ENCODE results near the gene ALG14. TPM values are rescaled to one million over a fixed set of nuclear protein-coding genes. Genes with fewer than 3 reads are reported as not detected.

Gene ALG14
- total RNA-seq, 2 experiments from 2014 or later, result 4.3 to 4.4 TPM

GRCh38 chr1:95084317-95085176 is 11.8 kb upstream of the ALG14 start:
- intact Hi-C loops (cut with micrococcal nuclease), result loop anchor here (1.0 kb wide), 1 partner anchor 150 kb away; the partner anchor contains the start of gene RWDD3
- POLR2A ChIA-PET, result no interaction called here
- H3K36me3 Mint-ChIP-seq, result no peaks in the 10 kb centered on the region

GRCh38 chr1:95080879-95081278 is 8.1 kb upstream of the ALG14 start:
- ChIA-PET POLR2A (no interaction called here), CTCF (interaction anchor here (1.8 kb wide), 1 partner anchor 153 kb away, joined by 10 read pairs; the partner anchor contains the start of gene RWDD3)
- Mint-ChIP-seq H3K9me3 (no peaks in the 10 kb centered on the region), H3K4me3 (no peak overlapping the region), H3K4me1 (ENCODE audit: low read depth) (no peaks in the 10 kb centered on the region), H3K27me3 (no peaks in the 10 kb centered on the region), H3K36me3 (no peaks in the 10 kb centered on the region), H3K27ac (no peak overlapping the region)
- DNase-seq, result no peak
- intact Hi-C loops (cut with micrococcal nuclease), result no loop called here

More at GRCh38 chr1:95084317-95085176, 11.8 kb upstream of the ALG14 start:
- H3K9me3 Mint-ChIP-seq, result no peaks in the 10 kb centered on the region
- peak; percentile 15 for DNase-seq
- no peak overlapping the region for H3K27ac Mint-ChIP-seq
- H3K4me3 Mint-ChIP-seq, result no peak overlapping the region
- H3K27me3 Mint-ChIP-seq, result peaks cover 6% of the 10 kb centered on the region
- no peaks in the 10 kb centered on the region for H3K4me1 Mint-ChIP-seq (ENCODE audit: low read depth)
- CTCF ChIA-PET, result interaction anchor here (0.5 to 3.5 kb wide), 14 partner anchors 9 to 231 kb away, joined by 3 to 33 read pairs (median 3); partner anchors contain the start of genes ALG14, RWDD3 and TLCD4

GRCh38 chr1:95080446-95080845 is 7.7 kb upstream of the ALG14 start:
- intact Hi-C loops (cut with micrococcal nuclease), result no loop called here
- Mint-ChIP-seq H3K9me3 (no peaks in the 10 kb centered on the region), H3K27me3 (no peaks in the 10 kb centered on the region), H3K36me3 (no peaks in the 10 kb centered on the region), H3K27ac (no peak overlapping the region), H3K4me3 (no peak overlapping the region), H3K4me1 (ENCODE audit: low read depth) (no peaks in the 10 kb centered on the region)
- no peak for DNase-seq
- CTCF ChIA-PET, result interaction anchor here (1.8 kb wide), 1 partner anchor 153 kb away, joined by 10 read pairs; the partner anchor contains the start of gene RWDD3
- POLR2A ChIA-PET, result no interaction called here

- H3K4me3 Mint-ChIP-seq, result no peak overlapping the region
- ChIA-PET CTCF (interaction anchor here (0.6 to 4.3 kb wide), 2 partner anchors 9 to 60 kb away, joined by 4 to 33 read pairs; no protein-coding TSS in a partner anchor), POLR2A (no interaction called here)
- peaks cover 2% of the 10 kb centered on the region for H3K36me3 Mint-ChIP-seq
- H3K27ac Mint-ChIP-seq, result no peak overlapping the region
- H3K4me1 Mint-ChIP-seq (ENCODE audit: low read depth), result peaks cover 12% of the 10 kb centered on the region
- no peaks in the 10 kb centered on the region for H3K27me3 Mint-ChIP-seq
- H3K9me3 Mint-ChIP-seq, result no peaks in the 10 kb centered on the region
- intact Hi-C loops (cut with micrococcal nuclease), result no loop called here
- no peak for DNase-seq
Observed at GRCh38 chr1:95076034-95076433, 3.3 kb upstream of the ALG14 start.

- intact Hi-C loops (cut with micrococcal nuclease), result loop anchor here (5.0 kb wide), 1 partner anchor 1649 kb away; the partner anchor contains the start of gene PTBP2
- Mint-ChIP-seq H3K9me3 (no peaks in the 10 kb centered on the region), H3K27me3 (no peaks in the 10 kb centered on the region), H3K36me3 (peaks cover 2% of the 10 kb centered on the region), H3K4me3 (peak overlapping the region; percentile 90), H3K27ac (peak overlapping the region; percentile 92), H3K4me1 (ENCODE audit: low read depth) (peaks cover 14% of the 10 kb centered on the region)
- ChIA-PET POLR2A (interaction anchor here (1.1 to 1.8 kb wide), 2 partner anchors 30 to 161 kb away, joined by 3 to 11 read pairs; partner anchors contain the start of gene RWDD3), CTCF (interaction anchor here (1.1 to 4.3 kb wide), 5 partner anchors 11 to 219 kb away, joined by 3 to 33 read pairs (median 8); partner anchors contain the start of genes RWDD3 and TLCD4)
- DNase-seq, result no peak
Observed at GRCh38 chr1:95073446-95073845, 695 bp upstream of the ALG14 start.

GRCh38 chr1:95072117-95072516 is 634 bp downstream of the ALG14 start:
- intact Hi-C loops (cut with micrococcal nuclease), result loop anchor here (1.0 to 5.0 kb wide), 4 partner anchors 45 to 1650 kb away; partner anchors contain the start of genes ABCD3, PTBP2, RWDD3 and TLCD4
- Mint-ChIP-seq H3K9me3 (no peaks in the 10 kb centered on the region), H3K36me3 (peaks cover 2% of the 10 kb centered on the region), H3K4me3 (peak overlapping the region; percentile 90), H3K4me1 (ENCODE audit: low read depth) (peaks cover 14% of the 10 kb centered on the region), H3K27me3 (no peaks in the 10 kb centered on the region), H3K27ac (peak overlapping the region; percentile 92)
- CTCF ChIA-PET, result interaction anchor here (0.7 to 4.3 kb wide), 5 partner anchors 13 to 218 kb away, joined by 3 to 33 read pairs (median 3); no protein-coding TSS in a partner anchor
- no peak for DNase-seq
- POLR2A ChIA-PET, result interaction anchor here (1.1 to 1.8 kb wide), 2 partner anchors 29 to 162 kb away, joined by 3 to 11 read pairs; partner anchors contain the start of gene RWDD3

- DNase-seq, result peak; percentile 16
- POLR2A ChIA-PET, result no interaction called here
- H3K9me3 Mint-ChIP-seq, result no peaks in the 10 kb centered on the region
- H3K27me3 Mint-ChIP-seq, result no peaks in the 10 kb centered on the region
- CTCF ChIA-PET, result interaction anchor here (0.7 to 1.5 kb wide), 3 partner anchors 13 to 218 kb away, joined by 3 to 5 read pairs (median 3); no protein-coding TSS in a partner anchor
- peak overlapping the region; percentile 0 for H3K4me3 Mint-ChIP-seq
- intact Hi-C loops (cut with micrococcal nuclease), result loop anchor here (5.0 kb wide), 1 partner anchor 1651 kb away; the partner anchor contains the start of gene PTBP2
- H3K4me1 Mint-ChIP-seq (ENCODE audit: low read depth), result peaks cover 14% of the 10 kb centered on the region
- peak overlapping the region; percentile 38 for H3K27ac Mint-ChIP-seq
- peaks cover 2% of the 10 kb centered on the region for H3K36me3 Mint-ChIP-seq
Observed at GRCh38 chr1:95071539-95071938, 1.2 kb downstream of the ALG14 start.

GRCh38 chr1:95069710-95070093 is 3.0 kb downstream of the ALG14 start:
- intact Hi-C loops (cut with micrococcal nuclease), result loop anchor here (5.0 kb wide), 1 partner anchor 1653 kb away; the partner anchor contains the start of gene PTBP2
- POLR2A ChIA-PET, result no interaction called here
- Mint-ChIP-seq H3K4me3 (no peak overlapping the region), H3K27ac (no peak overlapping the region), H3K36me3 (peaks cover 2% of the 10 kb centered on the region), H3K27me3 (no peaks in the 10 kb centered on the region), H3K9me3 (no peaks in the 10 kb centered on the region), H3K4me1 (ENCODE audit: low read depth) (peaks cover 14% of the 10 kb centered on the region)
- CTCF ChIA-PET, result interaction anchor here (0.7 kb wide), 1 partner anchor 215 kb away, joined by 3 read pairs; no protein-coding TSS in a partner anchor
- DNase-seq, result no peak

GRCh38 chr1:95068956-95069709 is 3.6 kb downstream of the ALG14 start:
- no peaks in the 10 kb centered on the region for H3K9me3 Mint-ChIP-seq
- no peak overlapping the region for H3K4me3 Mint-ChIP-seq
- DNase-seq, result no peak
- no peaks in the 10 kb centered on the region for H3K27me3 Mint-ChIP-seq
- H3K27ac Mint-ChIP-seq, result no peak overlapping the region
- POLR2A ChIA-PET, result no interaction called here
- peaks cover 5% of the 10 kb centered on the region for H3K36me3 Mint-ChIP-seq
- CTCF ChIA-PET, result interaction anchor here (0.7 kb wide), 1 partner anchor 215 kb away, joined by 3 read pairs; no protein-coding TSS in a partner anchor
- intact Hi-C loops (cut with micrococcal nuclease), result no loop called here
- H3K4me1 Mint-ChIP-seq (ENCODE audit: low read depth), result peaks cover 14% of the 10 kb centered on the region

GRCh38 chr1:95067568-95067967 is 5.2 kb downstream of the ALG14 start:
- ChIA-PET CTCF (interaction anchor here (1.4 kb wide), 1 partner anchor 24 kb away, joined by 4 read pairs; no protein-coding TSS in a partner anchor), POLR2A (no interaction called here)
- H3K9me3 Mint-ChIP-seq, result no peaks in the 10 kb centered on the region
- intact Hi-C loops (cut with micrococcal nuclease), result no loop called here
- peaks cover 14% of the 10 kb centered on the region for H3K4me1 Mint-ChIP-seq (ENCODE audit: low read depth)
- no peak for DNase-seq
- no peak overlapping the region for H3K4me3 Mint-ChIP-seq
- H3K27ac Mint-ChIP-seq, result no peak overlapping the region
- peaks cover 18% of the 10 kb centered on the region for H3K36me3 Mint-ChIP-seq
- H3K27me3 Mint-ChIP-seq, result no peaks in the 10 kb centered on the region

- Mint-ChIP-seq H3K27me3 (no peaks in the 10 kb centered on the region), H3K4me1 (ENCODE audit: low read depth) (peaks cover 12% of the 10 kb centered on the region), H3K27ac (no peak overlapping the region), H3K9me3 (no peaks in the 10 kb centered on the region), H3K4me3 (no peak overlapping the region), H3K36me3 (peaks cover 21% of the 10 kb centered on the region)
- POLR2A ChIA-PET, result no interaction called here
- intact Hi-C loops (cut with micrococcal nuclease), result no loop called here
- DNase-seq, result no peak
- CTCF ChIA-PET, result interaction anchor here (1.4 kb wide), 1 partner anchor 24 kb away, joined by 4 read pairs; no protein-coding TSS in a partner anchor
Observed at GRCh38 chr1:95067062-95067461, 5.7 kb downstream of the ALG14 start.
